Tibial artery (tissue), 4 donors: ENCODE results near the gene SLC29A3.

Experiments
- DNase-seq, 2 donors: peaks; one replicate each; pipeline ENCODE4 v3.0.0-alpha.2; 2019
- H3K27ac ChIP-seq, 2 donors: fragments of 200-600 bp; sonication (generic) in 1 of 2; 1 replicate in 1 of 2; 2 replicates in 1 of 2; pipeline ENCODE4 v1.5.1; 2018 to 2019; ENCODE audit warnings: mild to moderate bottlenecking in 1 of 2
- H3K27me3 ChIP-seq, 2 donors: fragments of 200-600 bp; sonication (generic) in 1 of 2; one replicate each; pipeline versions ENCODE4 v1.5.1 to v1.6.0; 2016 to 2019
- H3K36me3 ChIP-seq, 3 donors: fragments of 200-600 bp; sonication (generic) in 2 of 3; one replicate each; pipeline ENCODE4 v1.5.1; 2016 to 2019; ENCODE audit warnings: mild to moderate bottlenecking in 2 of 3
- H3K4me1 ChIP-seq, 4 donors: fragments of 200-600 bp; sonication (generic) in 2 of 4; 1 replicate in 3 of 4; 2 replicates in 1 of 4; pipeline ENCODE4 v1.5.1; 2016 to 2019
- H3K4me3 ChIP-seq, 2 donors: fragments of 200-600 bp; sonication (generic) in 1 of 2; 1 replicate in 1 of 2; 2 replicates in 1 of 2; pipeline ENCODE4 v1.5.1; 2018 to 2019; ENCODE audit warnings: mild to moderate bottlenecking in 2 of 2
- H3K9me3 ChIP-seq, 3 donors: fragments of 200-600 bp; sonication (generic) in 1 of 3; one replicate each; pipeline ENCODE4 v1.5.1; 2016 to 2019
- CTCF ChIP-seq, 2 experiments: fragments of 200-600 bp in 1 of 2; fragments of 450-650 bp in 1 of 2; IDR thresholded peaks; one replicate each; pipeline ENCODE4 v1.5.1; 2017 to 2019; ENCODE audit warnings: antibody characterized with exemption in 2 of 2, mild to moderate bottlenecking in 1 of 2, moderate library complexity in 1 of 2
- intact Hi-C: fragments of 100-400 bp; cut with DNase I; formaldehyde crosslinking; loops from one replicate; pipeline ENCODE4 v1.15.0; 2023; ENCODE audit warnings: low total_unique reads

The SLC29A3 gene

GRCh38 chr10:71338728-71339495 is 19.9 kb downstream of the SLC29A3 start:
- Histone ChIP-seq H3K27me3 (no peaks in the 10 kb centered on the region), H3K4me1 (no peaks in the 10 kb centered on the region), H3K36me3 (peaks cover 0 to 35% (median 7%) of the 10 kb centered on the region in 3 donors), H3K9me3 (no peaks in the 10 kb centered on the region), H3K27ac (no peak overlapping the region), H3K4me3 (no peak overlapping the region)
- DNase-seq, result no peak
- TF ChIP-seq CTCF (IDR thresholded peaks at IDR 0.05), result no peak
- intact Hi-C loops, result no loop called here

DNA sequence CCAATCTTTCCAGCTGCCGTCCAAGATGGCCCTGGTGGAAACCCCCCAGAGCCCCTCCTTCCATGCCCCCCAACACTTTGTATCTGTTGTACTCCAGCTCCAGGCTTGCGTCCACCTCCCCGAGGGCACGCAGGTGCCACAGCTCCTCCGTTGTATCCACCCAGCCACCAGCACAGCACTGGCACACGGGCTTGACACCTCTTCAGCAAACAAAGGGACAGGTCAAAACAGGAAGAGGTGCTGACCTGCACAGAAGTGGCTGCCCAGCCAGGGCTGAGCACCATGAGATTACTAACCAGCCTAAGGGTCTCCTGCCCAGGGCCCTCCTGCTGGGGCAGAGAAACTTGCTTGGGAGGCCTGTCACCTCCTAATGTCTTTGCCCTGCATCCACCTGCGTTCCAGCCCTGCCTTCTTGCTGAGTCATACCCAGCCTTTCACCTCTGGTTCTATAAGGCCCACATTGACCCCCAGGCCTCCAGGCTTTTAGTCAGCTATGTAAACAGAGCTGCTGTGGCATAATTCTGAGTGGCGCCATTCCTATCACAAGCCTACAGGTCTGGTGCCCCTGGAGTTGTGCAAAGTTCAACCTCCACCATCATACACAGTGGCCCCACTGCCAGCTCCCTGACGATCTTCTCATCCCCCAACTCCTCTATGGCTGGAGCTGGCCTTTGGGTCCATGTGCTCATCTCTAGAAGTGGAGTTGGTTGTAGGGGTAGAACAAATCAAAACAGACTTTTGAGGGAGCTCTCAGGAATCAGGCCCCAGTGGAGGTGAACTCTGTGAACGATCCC is 20.9 kb downstream of the SLC29A3 start:
- Histone ChIP-seq H3K27ac (no peak overlapping the region), H3K9me3 (no peaks in the 10 kb centered on the region), H3K4me3 (no peak overlapping the region), H3K36me3 (peaks cover 0 to 46% (median 7%) of the 10 kb centered on the region in 3 donors), H3K4me1 (no peaks in the 10 kb centered on the region), H3K27me3 (no peaks in the 10 kb centered on the region)
- intact Hi-C loops, result no loop called here
- TF ChIP-seq CTCF (IDR thresholded peaks at IDR 0.05), result no peak
- no peak for DNase-seq

- Histone ChIP-seq H3K27me3 (no peaks in the 10 kb centered on the region), H3K9me3 (no peaks in the 10 kb centered on the region), H3K4me3 (no peak overlapping the region), H3K36me3 (peaks cover 0 to 38% (median 1%) of the 10 kb centered on the region in 3 donors), H3K27ac (no peak overlapping the region), H3K4me1 (no peaks in the 10 kb centered on the region)
- intact Hi-C loops, result no loop called here
- DNase-seq, result no peak
- no peak for TF ChIP-seq CTCF (IDR thresholded peaks at IDR 0.05)
Measured at GRCh38 chr10:71342573-71343391, 23.7 kb downstream of the SLC29A3 start.

DNA sequence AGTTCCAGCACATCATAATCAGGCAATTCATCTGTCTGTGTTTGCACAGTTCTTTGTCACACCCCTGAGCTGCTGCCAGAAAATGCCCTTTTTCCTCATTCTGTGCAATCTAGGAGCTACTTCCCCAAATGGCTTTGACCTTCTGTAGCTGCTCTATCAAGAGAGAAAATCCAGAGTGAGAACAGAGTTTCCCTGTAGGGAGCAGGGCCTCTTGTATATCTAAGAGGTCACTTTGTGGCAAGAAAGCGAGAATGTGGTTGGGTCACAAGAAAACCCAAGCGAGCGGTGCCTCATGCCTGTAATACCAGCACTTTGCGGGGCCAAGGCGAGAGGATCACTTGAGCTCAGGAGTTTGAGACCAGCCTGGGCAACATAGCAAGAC is 24.3 kb downstream of the SLC29A3 start:
- no peak overlapping the region for H3K27ac ChIP-seq
- DNase-seq, result no peak
- peaks cover 0 to 32% (median 0%) of the 10 kb centered on the region in 3 donors for H3K36me3 ChIP-seq
- no peak overlapping the region for H3K4me3 ChIP-seq
- H3K27me3 ChIP-seq, result no peaks in the 10 kb centered on the region
- TF ChIP-seq CTCF (IDR thresholded peaks at IDR 0.05), result no peak
- intact Hi-C loops, result no loop called here
- H3K4me1 ChIP-seq, result no peaks in the 10 kb centered on the region
- H3K9me3 ChIP-seq, result no peaks in the 10 kb centered on the region

DNA sequence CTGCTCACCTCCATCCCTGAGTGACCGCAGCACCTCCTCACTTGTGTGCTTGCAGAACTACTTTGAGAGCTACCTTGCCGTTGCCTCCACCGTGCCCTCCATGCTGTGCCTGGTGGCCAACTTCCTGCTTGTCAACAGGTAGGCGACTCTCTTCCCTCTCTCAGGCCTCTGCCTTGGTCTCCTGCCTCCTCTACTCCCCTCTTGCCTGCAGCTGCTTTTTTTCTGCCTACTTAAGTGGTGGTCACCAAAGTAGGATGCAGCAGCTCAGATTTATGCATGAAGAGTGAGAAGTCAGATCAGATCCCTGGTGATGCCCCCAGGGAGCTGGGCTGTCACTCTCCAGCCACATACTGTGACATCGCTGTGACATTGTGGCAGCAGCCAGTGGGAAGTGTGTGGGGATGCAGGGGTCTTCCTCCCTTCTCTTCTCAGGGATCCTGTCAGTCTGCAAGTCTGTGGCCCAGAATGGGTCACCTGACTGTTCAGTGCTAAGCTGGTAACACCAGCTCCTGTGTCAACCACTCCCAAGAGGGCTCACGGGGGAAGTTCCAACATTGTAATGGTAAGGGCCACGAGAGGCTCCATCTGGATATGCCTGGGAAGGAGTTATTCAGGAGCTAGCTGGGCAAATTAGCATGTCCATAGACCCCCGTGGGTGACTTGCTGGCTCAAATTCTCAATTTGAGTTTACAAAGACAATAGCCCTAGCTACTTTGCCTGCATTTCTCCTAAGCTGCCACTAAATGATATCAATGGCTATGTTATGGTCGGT is 25.3 kb downstream of the SLC29A3 start:
- H3K4me3 ChIP-seq, result no peak overlapping the region
- TF ChIP-seq CTCF (IDR thresholded peaks at IDR 0.05), result no peak
- H3K27ac ChIP-seq, result no peak overlapping the region
- H3K27me3 ChIP-seq, result no peaks in the 10 kb centered on the region
- intact Hi-C loops, result no loop called here
- H3K4me1 ChIP-seq, result no peaks in the 10 kb centered on the region
- H3K9me3 ChIP-seq, result no peaks in the 10 kb centered on the region
- peaks cover 0 to 22% (median 0%) of the 10 kb centered on the region in 3 donors for H3K36me3 ChIP-seq
- DNase-seq, result no peak
